ENCODE data around the gene ERN1. TPM values are rescaled to one million over a fixed set of nuclear protein-coding genes. Genes with fewer than 3 reads are reported as not detected.

Gene ERN1
- total RNA-seq, 1 experiment from 2014 or later, result 6.5 TPM

DNA sequence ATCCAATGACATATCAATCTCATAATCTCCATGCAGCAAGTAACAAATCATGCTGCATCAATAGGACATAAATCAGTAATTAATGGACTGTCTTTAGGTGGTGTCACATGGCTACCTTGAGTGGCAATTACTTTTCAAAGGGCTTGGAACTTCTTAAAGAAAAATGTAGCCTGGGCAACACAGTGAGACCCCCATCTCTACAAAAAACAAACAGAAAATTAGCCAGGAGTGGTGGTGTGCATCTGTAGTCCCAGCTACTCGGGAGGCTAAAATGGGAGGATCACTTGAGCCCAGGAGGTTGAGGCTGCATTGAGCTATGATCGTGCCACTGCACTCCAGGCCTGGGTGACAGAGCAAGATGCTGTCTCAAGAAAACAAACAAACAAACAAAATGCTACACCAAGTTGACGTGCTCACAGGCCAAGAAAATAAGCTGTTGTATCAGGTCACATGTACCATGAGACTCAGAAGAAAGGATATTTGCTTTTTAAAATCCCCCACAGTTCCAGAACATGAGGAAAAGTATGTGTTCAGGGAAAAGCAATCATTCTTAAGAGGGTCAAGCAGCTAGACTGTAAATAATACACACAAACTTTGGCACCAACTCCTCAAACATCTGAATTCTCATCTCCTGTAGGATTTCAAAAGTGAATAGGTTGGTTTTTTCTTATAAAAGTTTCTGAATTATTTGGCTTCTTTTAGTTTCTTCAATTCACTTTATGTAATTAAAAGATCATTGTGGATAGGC lies 23.8 kb upstream of the ERN1 start:
- Mint-ChIP-seq H3K27me3 (ENCODE audit: low read depth) (no peaks in the 10 kb centered on the region), H3K27ac (no peak overlapping the region), H3K4me3 (no peak overlapping the region), H3K36me3 (peaks cover 20% of the 10 kb centered on the region), H3K9me3 (no peaks in the 10 kb centered on the region), H3K4me1 (peaks cover 19% of the 10 kb centered on the region)
- DNase-seq (ENCODE audit: low spot score) (no peak), ATAC-seq (no peak)
- ChIA-PET CTCF (interaction anchor here (0.9 to 1.5 kb wide), 5 partner anchors 20 to 138 kb away, joined by 3 to 5 read pairs (median 3); partner anchors contain the start of gene TEX2), POLR2A (interaction anchor here (0.8 kb wide), 1 partner anchor 44 kb away, joined by 3 read pairs; no protein-coding TSS in a partner anchor)
- no peak for TF ChIP-seq JUN (CRISPR knock-in tag; IDR thresholded peaks at IDR 0.05)
- no peak for TF ChIP-seq ZNF138 (CRISPR knock-in tag; conservative IDR thresholded peaks at IDR 0.05)
- TF ChIP-seq ZNF263 (CRISPR knock-in tag; IDR thresholded peaks at IDR 0.05; ENCODE audit: low read depth), result no peak
- no peak for TF ChIP-seq GRHL2 (CRISPR knock-in tag; IDR thresholded peaks at IDR 0.05; ENCODE audit: insufficient replicate concordance, severe bottlenecking)
- no peak for TF ChIP-seq KAT7 (CRISPR knock-in tag; IDR thresholded peaks at IDR 0.05; ENCODE audit: borderline replicate concordance)
- TF ChIP-seq ZNF416 (CRISPR knock-in tag; IDR thresholded peaks at IDR 0.05), result no peak
- TF ChIP-seq, protein P1, sequence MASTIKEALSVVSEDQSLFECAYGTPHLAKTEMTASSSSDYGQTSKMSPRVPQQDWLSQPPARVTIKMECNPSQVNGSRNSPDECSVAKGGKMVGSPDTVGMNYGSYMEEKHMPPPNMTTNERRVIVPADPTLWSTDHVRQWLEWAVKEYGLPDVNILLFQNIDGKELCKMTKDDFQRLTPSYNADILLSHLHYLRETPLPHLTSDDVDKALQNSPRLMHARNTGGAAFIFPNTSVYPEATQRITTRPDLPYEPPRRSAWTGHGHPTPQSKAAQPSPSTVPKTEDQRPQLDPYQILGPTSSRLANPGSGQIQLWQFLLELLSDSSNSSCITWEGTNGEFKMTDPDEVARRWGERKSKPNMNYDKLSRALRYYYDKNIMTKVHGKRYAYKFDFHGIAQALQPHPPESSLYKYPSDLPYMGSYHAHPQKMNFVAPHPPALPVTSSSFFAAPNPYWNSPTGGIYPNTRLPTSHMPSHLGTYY (CRISPR knock-in tag; IDR thresholded peaks at IDR 0.05), result no peak
- TF ChIP-seq NR3C1 (CRISPR knock-in tag; conservative IDR thresholded peaks at IDR 0.05; ENCODE audit: low read depth), result no peak

DNA sequence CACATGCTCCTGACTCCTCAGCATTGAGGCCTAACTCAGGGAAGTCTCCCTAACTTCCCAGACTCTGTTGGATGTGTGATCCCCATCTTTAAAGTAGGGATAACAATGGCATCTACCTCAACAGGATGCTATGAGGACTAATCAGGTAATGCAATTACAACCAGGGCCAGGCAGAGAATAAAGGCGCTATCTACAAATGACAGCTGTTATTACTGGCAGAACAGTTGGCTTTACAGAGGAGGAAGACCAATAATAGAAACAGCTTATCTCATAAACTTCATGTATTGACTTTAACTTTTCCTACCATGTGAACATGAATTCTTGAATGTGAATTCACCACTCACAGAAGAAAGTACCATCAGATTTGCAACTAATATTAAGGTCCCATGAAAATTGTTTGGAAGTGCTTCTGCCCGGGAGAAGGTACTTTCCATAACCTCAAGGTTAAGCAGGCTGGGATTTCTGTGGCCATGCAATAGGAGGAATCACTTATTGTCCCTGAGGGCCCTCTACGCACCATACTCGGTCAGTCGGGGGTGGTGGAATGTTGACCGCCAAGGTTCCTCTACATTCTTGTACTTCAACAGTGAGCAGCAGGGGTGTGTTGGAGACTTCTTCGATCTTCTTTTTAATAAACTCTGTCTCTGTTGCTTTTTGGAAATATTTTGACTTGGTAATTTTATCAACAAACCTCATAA lies 22.6 kb upstream of the ERN1 start:
- no peak for ATAC-seq
- ChIA-PET CTCF (no interaction called here), POLR2A (interaction anchor here (0.5 kb wide), 1 partner anchor 20 kb away, joined by 4 read pairs; no protein-coding TSS in a partner anchor)
- TF ChIP-seq PRRX2 (CRISPR knock-in tag; IDR thresholded peaks at IDR 0.05), result no peak
- TF ChIP-seq TEAD4 (CRISPR knock-in tag; IDR thresholded peaks at IDR 0.05), result no peak
- no peak for TF ChIP-seq NR2C2 (CRISPR knock-in tag; IDR thresholded peaks at IDR 0.05)
- no peak for TF ChIP-seq RORB (CRISPR knock-in tag; IDR thresholded peaks at IDR 0.05)
- TF ChIP-seq, protein P2, sequence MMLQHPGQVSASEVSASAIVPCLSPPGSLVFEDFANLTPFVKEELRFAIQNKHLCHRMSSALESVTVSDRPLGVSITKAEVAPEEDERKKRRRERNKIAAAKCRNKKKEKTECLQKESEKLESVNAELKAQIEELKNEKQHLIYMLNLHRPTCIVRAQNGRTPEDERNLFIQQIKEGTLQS (CRISPR knock-in tag; conservative IDR thresholded peaks at IDR 0.05), result no peak
- no peak for TF ChIP-seq ZNF423 (CRISPR knock-in tag; IDR thresholded peaks at IDR 0.05)
- no peak for TF ChIP-seq TP53 (CRISPR knock-in tag; IDR thresholded peaks at IDR 0.05)
- TF ChIP-seq, protein P3, sequence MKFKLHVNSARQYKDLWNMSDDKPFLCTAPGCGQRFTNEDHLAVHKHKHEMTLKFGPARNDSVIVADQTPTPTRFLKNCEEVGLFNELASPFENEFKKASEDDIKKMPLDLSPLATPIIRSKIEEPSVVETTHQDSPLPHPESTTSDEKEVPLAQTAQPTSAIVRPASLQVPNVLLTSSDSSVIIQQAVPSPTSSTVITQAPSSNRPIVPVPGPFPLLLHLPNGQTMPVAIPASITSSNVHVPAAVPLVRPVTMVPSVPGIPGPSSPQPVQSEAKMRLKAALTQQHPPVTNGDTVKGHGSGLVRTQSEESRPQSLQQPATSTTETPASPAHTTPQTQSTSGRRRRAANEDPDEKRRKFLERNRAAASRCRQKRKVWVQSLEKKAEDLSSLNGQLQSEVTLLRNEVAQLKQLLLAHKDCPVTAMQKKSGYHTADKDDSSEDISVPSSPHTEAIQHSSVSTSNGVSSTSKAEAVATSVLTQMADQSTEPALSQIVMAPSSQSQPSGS (CRISPR knock-in tag; IDR thresholded peaks at IDR 0.05; ENCODE audit: borderline replicate concordance, low read depth), result no peak
- no peak for TF ChIP-seq EMX1 (CRISPR knock-in tag; IDR thresholded peaks at IDR 0.05)
- TF ChIP-seq, protein P1 (CRISPR knock-in tag; IDR thresholded peaks at IDR 0.05), result no peak
- no peak for TF ChIP-seq JAZF1 (CRISPR knock-in tag; IDR thresholded peaks at IDR 0.05)
- no peak for TF ChIP-seq FOXP1 (CRISPR knock-in tag; IDR thresholded peaks at IDR 0.05; ENCODE audit: borderline replicate concordance)
- TF ChIP-seq GTF2I (CRISPR knock-in tag; conservative IDR thresholded peaks at IDR 0.05), result no peak
- no peak for TF ChIP-seq MYBL2 (CRISPR knock-in tag; IDR thresholded peaks at IDR 0.05)
- no peak for TF ChIP-seq ZNF263 (CRISPR knock-in tag; IDR thresholded peaks at IDR 0.05; ENCODE audit: low read depth)
- TF ChIP-seq, protein P4, sequence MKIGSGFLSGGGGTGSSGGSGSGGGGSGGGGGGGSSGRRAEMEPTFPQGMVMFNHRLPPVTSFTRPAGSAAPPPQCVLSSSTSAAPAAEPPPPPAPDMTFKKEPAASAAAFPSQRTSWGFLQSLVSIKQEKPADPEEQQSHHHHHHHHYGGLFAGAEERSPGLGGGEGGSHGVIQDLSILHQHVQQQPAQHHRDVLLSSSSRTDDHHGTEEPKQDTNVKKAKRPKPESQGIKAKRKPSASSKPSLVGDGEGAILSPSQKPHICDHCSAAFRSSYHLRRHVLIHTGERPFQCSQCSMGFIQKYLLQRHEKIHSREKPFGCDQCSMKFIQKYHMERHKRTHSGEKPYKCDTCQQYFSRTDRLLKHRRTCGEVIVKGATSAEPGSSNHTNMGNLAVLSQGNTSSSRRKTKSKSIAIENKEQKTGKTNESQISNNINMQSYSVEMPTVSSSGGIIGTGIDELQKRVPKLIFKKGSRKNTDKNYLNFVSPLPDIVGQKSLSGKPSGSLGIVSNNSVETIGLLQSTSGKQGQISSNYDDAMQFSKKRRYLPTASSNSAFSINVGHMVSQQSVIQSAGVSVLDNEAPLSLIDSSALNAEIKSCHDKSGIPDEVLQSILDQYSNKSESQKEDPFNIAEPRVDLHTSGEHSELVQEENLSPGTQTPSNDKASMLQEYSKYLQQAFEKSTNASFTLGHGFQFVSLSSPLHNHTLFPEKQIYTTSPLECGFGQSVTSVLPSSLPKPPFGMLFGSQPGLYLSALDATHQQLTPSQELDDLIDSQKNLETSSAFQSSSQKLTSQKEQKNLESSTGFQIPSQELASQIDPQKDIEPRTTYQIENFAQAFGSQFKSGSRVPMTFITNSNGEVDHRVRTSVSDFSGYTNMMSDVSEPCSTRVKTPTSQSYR (CRISPR knock-in tag; IDR thresholded peaks at IDR 0.05), result no peak
- TF ChIP-seq, protein P5, sequence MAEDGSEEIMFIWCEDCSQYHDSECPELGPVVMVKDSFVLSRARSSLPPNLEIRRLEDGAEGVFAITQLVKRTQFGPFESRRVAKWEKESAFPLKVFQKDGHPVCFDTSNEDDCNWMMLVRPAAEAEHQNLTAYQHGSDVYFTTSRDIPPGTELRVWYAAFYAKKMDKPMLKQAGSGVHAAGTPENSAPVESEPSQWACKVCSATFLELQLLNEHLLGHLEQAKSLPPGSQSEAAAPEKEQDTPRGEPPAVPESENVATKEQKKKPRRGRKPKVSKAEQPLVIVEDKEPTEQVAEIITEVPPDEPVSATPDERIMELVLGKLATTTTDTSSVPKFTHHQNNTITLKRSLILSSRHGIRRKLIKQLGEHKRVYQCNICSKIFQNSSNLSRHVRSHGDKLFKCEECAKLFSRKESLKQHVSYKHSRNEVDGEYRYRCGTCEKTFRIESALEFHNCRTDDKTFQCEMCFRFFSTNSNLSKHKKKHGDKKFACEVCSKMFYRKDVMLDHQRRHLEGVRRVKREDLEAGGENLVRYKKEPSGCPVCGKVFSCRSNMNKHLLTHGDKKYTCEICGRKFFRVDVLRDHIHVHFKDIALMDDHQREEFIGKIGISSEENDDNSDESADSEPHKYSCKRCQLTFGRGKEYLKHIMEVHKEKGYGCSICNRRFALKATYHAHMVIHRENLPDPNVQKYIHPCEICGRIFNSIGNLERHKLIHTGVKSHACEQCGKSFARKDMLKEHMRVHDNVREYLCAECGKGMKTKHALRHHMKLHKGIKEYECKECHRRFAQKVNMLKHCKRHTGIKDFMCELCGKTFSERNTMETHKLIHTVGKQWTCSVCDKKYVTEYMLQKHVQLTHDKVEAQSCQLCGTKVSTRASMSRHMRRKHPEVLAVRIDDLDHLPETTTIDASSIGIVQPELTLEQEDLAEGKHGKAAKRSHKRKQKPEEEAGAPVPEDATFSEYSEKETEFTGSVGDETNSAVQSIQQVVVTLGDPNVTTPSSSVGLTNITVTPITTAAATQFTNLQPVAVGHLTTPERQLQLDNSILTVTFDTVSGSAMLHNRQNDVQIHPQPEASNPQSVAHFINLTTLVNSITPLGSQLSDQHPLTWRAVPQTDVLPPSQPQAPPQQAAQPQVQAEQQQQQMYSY (CRISPR knock-in tag; IDR thresholded peaks at IDR 0.05), result no peak
- TF ChIP-seq GRHL2 (CRISPR knock-in tag; IDR thresholded peaks at IDR 0.05; ENCODE audit: insufficient replicate concordance, severe bottlenecking), result no peak
- H3K27ac Mint-ChIP-seq, result no peak overlapping the region
- H3K4me3 Mint-ChIP-seq, result no peak overlapping the region
- no peaks in the 10 kb centered on the region for H3K9me3 Mint-ChIP-seq
- DNase-seq (ENCODE audit: low spot score), result no peak
- no peaks in the 10 kb centered on the region for H3K27me3 Mint-ChIP-seq (ENCODE audit: low read depth)
- peaks cover 23% of the 10 kb centered on the region for H3K36me3 Mint-ChIP-seq
- peaks cover 19% of the 10 kb centered on the region for H3K4me1 Mint-ChIP-seq

Data from WTC11 (cell line).